Neuron (in vitro differentiated cells): ENCODE data around the gene TRMT112.

Experiments
- H2AFZ ChIP-seq: one replicate; pipeline ENCODE4 v1.6.1; 2013; ENCODE audit warnings: low read depth, mild to moderate bottlenecking, inconsistent platforms, low read length, moderate library complexity
- H3K27me3 ChIP-seq: one replicate; pipeline ENCODE4 v1.6.1; 2013; ENCODE audit warnings: low read length; ENCODE audit not compliant: insufficient read depth
- H3K36me3 ChIP-seq: one replicate; pipeline ENCODE4 v1.6.1; 2013; ENCODE audit warnings: low read length; ENCODE audit not compliant: insufficient read depth
- H3K4me1 ChIP-seq: one replicate; pipeline ENCODE4 v1.6.1; 2013; ENCODE audit warnings: low read length; ENCODE audit not compliant: insufficient read depth
- H3K4me3 ChIP-seq: 2 replicates; pipeline ENCODE4 v1.5.1; 2013; ENCODE audit warnings: mild to moderate bottlenecking, low read length, moderate library complexity
- H3K9me3 ChIP-seq: one replicate; pipeline ENCODE4 v1.6.1; 2013; ENCODE audit warnings: low read length

Gene TRMT112

DNA sequence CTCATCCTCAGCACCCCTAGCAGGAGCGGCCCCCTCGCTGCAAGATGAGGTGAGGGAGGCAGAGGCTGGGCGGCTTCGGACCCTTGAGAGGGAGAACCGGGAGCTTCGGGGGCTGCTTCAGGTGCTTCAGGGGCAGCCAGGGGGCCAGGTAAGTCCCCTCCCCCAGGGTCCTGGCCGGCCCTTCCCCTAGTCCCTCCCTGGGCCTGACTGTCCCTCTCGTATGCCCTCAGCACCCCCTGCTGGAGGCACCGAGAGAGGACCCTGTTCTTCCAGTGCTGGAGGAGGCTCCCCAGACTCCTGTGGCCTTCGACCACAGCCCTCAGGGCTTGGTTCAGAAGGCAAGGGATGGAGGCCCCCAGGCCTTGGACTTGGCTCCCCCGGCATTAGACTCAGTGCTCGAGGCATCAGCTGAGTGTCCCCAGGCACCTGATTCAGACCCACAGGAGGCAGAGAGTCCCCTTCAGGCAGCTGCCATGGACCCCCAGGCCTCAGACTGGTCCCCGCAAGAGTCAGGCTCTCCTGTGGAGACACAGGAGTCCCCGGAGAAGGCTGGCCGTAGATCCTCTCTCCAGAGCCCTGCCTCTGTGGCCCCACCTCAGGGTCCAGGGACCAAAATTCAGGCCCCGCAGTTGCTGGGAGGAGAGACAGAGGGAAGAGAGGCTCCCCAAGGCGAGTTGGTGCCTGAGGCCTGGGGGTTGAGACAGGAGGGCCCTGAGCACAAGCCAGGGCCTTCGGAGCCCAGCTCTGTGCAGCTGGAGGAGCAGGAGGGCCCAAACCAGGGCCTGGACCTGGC lies 26.6 kb upstream of the TRMT112 start:
- Histone ChIP-seq H3K4me3 (no peak overlapping the region), H3K4me1 (peaks cover 7% of the 10 kb centered on the region), H3K27me3 (peaks cover 24% of the 10 kb centered on the region), H2AFZ (no peak overlapping the region), H3K36me3 (no peaks in the 10 kb centered on the region), H3K9me3 (no peaks in the 10 kb centered on the region)

DNA sequence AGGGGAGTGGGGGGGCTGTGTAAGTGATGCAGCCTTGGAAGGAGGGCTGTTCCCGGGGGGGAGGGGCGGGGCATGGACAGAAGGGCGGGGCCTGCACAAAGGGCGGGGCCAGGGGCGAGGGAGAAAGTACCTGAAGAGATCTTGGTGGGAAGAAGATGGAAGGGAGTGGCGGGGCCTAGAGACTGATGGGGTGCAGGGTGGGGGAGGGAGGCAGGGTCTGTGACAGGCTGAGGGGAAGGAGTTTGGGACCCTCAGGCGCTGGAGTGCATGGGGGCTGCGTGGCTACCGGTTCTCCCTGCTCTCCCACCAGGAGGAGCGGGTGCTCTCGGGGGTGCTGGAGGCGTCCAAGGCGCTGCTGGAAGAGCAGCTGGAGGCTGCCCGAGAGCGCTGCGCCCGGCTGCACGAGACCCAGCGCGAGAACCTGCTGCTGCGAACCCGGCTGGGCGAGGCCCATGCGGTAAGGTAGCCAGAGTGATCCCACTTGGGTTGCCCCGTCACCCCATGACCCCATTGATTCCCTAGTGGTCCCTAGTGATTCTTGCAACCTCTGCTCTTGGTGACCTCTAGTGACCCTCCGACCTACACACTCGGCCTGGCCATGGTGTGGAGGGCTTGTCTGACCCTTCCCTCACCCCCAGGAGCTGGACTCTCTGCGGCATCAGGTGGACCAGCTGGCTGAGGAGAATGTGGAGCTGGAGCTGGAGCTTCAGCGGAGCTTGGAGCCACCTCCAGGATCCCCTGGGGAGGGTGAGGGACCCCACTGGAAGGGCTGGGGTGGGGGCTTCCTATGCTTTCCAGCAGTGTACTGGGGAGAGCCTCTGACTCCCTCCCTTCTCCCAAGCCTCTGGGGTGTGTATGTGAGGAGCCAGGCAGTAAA lies 25.7 kb upstream of the TRMT112 start:
- H2AFZ ChIP-seq, result no peak overlapping the region
- H3K4me3 ChIP-seq, result no peak overlapping the region
- no peaks in the 10 kb centered on the region for H3K4me1 ChIP-seq
- H3K36me3 ChIP-seq, result no peaks in the 10 kb centered on the region
- H3K27me3 ChIP-seq, result peaks cover 26% of the 10 kb centered on the region
- H3K9me3 ChIP-seq, result no peaks in the 10 kb centered on the region

DNA sequence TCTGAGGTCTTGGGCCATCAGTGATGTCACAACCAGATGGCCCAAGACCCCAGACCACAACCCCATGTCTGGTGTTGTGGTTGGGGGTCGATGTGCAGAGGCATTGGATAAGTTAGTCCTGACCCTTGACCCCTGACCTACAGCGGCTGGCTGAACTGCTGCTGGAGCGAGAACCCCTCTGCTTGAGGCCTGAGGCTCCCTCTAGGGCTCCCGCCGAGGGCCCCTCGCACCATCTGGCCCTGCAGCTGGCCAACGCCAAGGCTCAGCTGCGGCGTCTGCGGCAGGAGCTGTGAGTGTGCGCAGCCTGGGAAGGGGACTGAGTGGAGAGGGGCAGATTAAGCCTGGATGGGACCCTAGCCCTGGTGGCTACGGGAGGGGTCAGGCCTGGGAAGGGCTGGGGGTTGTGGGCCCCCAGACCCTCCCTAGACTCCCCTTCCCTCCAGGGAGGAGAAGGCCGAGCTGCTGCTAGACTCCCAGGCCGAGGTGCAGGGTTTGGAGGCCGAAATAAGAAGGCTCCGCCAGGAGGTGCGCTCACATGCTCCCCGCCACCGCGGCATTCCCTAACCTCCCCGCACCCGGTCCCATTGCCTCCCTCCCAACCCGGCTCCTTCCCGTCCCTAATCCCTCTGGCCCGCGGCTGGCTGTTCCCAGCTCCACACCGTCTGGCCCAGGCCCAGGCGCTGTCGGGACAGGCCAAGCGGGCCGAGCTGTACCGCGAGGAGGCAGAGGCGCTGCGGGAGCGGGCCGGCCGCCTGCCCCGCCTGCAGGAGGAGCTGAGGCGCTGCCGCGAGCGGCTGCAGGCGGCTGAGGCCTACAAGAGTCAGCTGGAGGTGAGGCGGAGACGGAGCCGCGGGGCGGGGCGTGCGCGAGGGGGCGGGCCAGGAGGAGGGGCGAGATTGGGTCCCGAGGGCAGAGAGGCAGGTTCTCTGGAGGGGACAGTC lies 24.8 kb upstream of the TRMT112 start:
- H3K4me1 ChIP-seq, result no peaks in the 10 kb centered on the region
- no peaks in the 10 kb centered on the region for H3K9me3 ChIP-seq
- H2AFZ ChIP-seq, result no peak overlapping the region
- H3K4me3 ChIP-seq, result no peak overlapping the region
- H3K36me3 ChIP-seq, result no peaks in the 10 kb centered on the region
- peaks cover 26% of the 10 kb centered on the region for H3K27me3 ChIP-seq

DNA sequence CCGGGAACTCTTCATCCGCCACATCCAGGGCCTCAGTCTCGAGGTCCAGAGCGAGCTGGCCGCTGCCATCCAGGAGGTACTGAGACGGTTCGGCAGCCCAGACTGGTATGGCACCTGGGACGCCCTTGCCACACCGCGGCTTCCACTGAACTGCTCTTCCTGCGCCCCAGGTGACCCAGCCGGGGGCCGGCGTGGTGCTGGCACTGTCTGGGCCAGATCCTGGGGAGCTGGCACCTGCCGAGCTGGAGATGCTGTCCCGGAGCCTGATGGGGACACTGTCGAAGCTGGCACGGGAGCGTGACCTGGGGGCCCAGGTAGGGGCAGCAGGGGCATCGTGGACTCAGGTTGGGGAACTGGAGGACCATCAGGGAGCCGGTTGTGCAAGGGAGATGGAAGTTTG lies 24.1 kb upstream of the TRMT112 start:
- Histone ChIP-seq H3K36me3 (no peaks in the 10 kb centered on the region), H2AFZ (no peak overlapping the region), H3K9me3 (no peaks in the 10 kb centered on the region), H3K4me1 (no peaks in the 10 kb centered on the region), H3K4me3 (no peak overlapping the region), H3K27me3 (peaks cover 26% of the 10 kb centered on the region)

DNA sequence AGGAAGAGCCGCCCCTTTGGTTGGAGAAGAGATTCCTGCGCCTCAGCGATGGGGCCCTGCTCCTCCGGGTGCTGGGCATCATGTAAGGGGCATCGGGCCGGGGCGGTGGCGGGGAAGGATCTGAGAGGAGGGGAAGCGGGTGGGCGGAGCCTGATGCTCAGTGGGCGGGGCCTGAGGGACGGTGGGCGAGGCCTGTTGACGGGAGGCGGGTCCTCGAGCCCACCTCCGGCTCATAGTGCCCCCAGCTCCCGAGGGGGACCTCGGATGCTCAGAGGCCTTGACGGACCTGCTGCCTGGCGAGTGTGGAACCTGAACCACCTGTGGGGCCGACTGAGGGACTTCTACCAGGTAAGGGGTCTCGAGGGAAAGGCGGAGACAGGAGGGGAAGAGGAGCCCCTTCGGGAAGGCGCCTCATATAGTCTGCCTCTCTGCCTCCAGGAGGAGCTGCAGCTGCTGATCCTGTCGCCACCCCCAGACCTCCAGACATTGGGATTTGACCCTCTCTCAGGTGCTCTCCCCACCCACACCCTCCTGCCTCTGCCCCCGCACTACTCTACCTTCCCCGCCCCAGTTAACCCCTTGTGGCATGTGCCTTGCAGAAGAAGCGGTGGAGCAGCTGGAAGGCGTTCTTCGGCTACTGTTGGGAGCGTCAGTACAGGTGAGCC lies 23.4 kb upstream of the TRMT112 start:
- H2AFZ ChIP-seq, result no peak overlapping the region
- no peaks in the 10 kb centered on the region for H3K9me3 ChIP-seq
- no peaks in the 10 kb centered on the region for H3K4me1 ChIP-seq
- H3K4me3 ChIP-seq, result no peak overlapping the region
- H3K36me3 ChIP-seq, result no peaks in the 10 kb centered on the region
- peaks cover 26% of the 10 kb centered on the region for H3K27me3 ChIP-seq

DNA sequence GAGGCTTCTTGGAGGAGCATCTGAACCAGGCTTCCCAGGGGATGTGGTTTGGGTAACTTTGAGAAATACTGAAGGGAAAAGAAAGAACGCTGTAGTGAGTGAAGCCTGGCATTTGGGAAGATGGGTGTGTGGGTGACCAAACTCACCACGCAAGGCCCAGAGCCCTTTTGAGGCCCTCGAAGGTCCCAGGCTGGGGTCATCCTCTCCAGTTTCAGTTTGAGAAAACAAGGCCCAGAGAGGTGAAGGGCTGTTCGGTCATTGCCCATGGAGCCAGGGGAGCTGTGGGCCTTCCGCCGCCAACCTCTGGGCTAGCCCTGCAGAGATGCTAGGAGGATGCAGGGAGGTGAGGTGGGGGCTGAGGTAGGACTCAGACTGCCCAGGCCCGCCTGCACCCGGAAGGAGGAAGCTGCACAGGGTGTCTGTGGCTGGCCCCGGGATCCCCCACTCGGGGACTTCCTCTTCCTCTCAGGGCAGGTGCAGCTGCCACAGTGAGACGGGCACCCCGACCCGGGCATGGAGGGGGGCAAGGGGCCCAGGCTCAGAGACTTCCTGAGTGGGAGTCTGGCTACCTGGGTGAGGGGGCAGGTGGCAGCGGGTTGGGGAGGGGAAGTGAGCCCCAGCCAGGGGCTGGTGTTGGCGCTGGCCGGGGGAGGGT lies 22.5 kb upstream of the TRMT112 start, which contains the start of gene CCDC88B:
TSS of gene CCDC88B (plus strand) at position 451 of the 655 bp plus-strand sequence. CDS start at position 514, 63 bp downstream.
- Histone ChIP-seq H3K9me3 (no peaks in the 10 kb centered on the region), H3K27me3 (peaks cover 26% of the 10 kb centered on the region), H3K36me3 (no peaks in the 10 kb centered on the region), H2AFZ (no peak within 1 kb of the TSS), H3K4me3 (no peak within 1 kb of the TSS), H3K4me1 (peaks cover 2% of the 10 kb centered on the region)

DNA sequence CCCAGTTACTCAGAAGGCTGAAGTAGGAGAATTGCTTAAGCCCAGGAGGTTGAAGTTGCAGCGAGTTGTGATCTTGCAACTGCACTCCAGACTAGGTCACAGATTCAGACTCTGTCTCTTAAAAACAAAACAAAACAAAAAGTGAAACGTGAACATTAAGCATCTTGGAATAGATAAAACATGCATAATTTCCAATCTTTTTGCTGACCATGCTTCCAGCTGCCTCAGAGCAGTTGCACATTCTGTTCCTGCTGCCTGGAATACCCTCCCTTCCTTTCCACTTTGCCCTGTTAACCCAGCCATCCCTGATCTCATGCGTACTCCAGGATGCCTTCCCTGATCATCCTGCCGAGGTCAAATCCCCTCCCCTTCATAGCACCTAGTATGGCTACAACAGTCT lies 21.9 kb upstream of the TRMT112 start:
- Histone ChIP-seq H3K4me1 (peaks cover 2% of the 10 kb centered on the region), H3K4me3 (no peak overlapping the region), H3K36me3 (no peaks in the 10 kb centered on the region), H3K9me3 (no peaks in the 10 kb centered on the region), H2AFZ (no peak overlapping the region), H3K27me3 (peaks cover 26% of the 10 kb centered on the region)

DNA sequence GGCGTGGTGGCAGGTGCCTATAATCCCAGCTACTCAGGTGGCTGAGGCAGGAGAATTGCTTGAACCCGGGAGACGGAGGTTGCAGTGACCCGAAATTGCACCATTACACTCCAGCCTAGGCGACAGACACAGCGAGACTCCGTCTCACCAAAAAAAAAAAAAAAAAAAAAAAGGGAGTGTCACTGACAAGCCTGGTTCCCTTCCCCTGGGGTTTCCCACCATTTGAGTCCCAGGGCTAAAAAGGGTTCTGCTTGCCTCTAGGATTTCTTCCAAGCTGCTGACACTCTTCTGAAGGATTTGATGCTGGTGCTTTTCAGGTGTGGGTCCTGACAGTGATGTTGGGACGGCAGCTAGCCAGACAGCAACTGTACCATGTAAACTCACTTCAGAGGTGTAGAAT lies 21.4 kb upstream of the TRMT112 start:
- Histone ChIP-seq H3K36me3 (no peaks in the 10 kb centered on the region), H3K4me3 (no peak overlapping the region), H3K4me1 (peaks cover 2% of the 10 kb centered on the region), H3K9me3 (no peaks in the 10 kb centered on the region), H2AFZ (no peak overlapping the region), H3K27me3 (peaks cover 26% of the 10 kb centered on the region)

DNA sequence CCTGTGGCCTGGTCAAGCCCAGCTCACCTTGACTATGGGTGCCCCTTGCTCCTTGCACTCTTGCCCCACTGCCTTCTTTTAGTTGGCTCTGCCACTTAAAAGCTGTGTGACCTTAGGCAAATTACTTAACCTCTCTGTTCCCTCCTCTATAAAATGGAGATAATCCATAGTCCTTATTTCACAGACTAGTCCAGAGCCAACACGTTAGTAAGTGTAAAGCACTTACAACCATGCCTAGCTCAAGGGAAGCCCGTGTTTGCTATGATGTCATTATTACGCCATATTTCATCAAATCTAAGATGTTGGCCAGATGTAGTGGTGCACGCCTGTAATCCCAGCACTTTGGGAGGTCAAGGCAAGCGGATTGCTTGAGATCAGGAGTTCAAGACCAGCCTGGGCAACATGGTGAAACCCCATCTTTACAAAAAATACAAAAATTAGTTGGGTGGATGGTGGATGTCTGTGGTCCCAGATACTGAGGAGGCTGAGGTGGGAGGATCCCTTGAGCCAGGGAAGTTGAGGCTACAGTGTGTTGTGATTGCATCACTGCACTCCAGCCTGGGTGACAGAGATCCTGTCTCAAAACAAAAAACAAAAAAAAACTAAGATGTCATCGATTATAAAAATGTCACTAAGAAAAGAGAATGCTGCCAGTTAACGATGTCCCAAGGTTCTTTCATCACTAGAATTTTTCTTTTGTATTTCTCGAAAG lies 20.3 kb upstream of the TRMT112 start:
- Histone ChIP-seq H3K9me3 (no peaks in the 10 kb centered on the region), H3K4me1 (peaks cover 2% of the 10 kb centered on the region), H3K27me3 (peaks cover 26% of the 10 kb centered on the region), H3K4me3 (no peak overlapping the region), H3K36me3 (no peaks in the 10 kb centered on the region), H2AFZ (no peak overlapping the region)

DNA sequence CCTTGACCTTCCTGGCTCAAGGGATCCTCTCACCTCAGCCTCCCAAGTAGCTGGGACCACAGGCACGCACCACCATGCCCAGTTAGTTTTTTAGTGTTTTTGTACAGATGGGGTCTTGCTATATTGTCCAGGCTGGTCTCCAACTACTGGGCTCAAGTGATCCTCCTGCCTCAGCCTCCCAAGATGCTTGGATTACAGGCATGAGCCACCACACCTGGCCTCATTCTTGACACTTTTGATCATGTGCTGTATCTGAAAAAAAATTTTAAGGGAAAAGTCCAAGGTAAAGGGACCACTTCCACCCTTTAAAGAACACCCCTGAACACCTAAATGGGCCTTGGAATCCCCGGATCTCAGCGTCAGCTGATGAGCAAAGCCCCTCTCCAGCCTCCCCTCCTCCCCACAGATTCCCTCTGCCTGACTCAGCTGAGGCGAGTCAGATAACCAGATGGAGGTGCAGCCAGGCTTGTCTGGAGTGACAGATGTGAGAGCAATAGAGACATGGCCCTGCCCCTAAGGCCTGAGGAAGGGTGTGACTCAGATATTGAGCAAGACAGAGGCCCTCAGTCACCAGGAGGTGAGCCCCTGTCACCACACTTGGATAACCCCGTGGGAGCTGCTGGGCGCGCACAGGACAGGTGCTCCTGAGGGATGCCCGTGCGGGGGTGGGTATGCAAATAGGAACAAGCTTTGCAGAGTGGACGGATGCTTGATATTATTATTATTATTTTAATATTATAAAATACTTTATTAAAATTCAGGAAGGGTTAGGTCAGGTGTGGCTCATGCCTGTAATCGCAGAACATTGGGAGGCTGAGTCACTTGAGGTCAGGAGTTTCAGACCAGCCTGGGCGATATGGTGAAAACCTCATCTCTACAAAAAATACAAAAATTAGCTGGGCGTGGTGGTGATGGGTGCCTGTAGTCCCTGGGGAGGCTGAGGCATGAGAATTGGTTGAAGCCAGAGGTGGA lies 17.7 kb upstream of the TRMT112 start:
- H2AFZ ChIP-seq, result no peak overlapping the region
- no peaks in the 10 kb centered on the region for H3K36me3 ChIP-seq
- H3K4me1 ChIP-seq, result peaks cover 2% of the 10 kb centered on the region
- H3K4me3 ChIP-seq, result no peak overlapping the region
- H3K27me3 ChIP-seq, result peaks cover 12% of the 10 kb centered on the region
- H3K9me3 ChIP-seq, result no peaks in the 10 kb centered on the region

DNA sequence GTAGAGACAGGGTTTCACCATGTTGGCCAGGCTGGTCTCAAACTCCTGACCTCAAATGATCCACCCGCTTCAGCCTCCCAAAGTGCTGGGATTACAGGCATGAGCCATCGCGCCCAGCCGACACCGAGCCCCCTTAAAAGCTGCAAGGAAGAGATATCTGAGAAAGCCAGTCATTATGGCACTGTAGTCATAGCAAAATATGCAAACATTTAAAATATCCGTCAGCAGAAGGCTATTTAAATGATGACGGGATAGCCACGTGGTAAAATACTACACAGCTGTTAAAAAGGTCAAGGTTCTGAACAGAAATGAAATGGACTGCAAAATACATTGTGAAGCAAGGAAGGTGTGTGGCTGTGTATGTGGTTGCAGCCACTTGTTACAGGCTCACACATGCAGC lies 16.2 kb upstream of the TRMT112 start:
- no peaks in the 10 kb centered on the region for H3K9me3 ChIP-seq
- H3K4me1 ChIP-seq, result peaks cover 2% of the 10 kb centered on the region
- no peaks in the 10 kb centered on the region for H3K36me3 ChIP-seq
- H2AFZ ChIP-seq, result no peak overlapping the region
- H3K4me3 ChIP-seq, result no peak overlapping the region
- H3K27me3 ChIP-seq, result no peaks in the 10 kb centered on the region
